ENCODE measurements around the gene TBC1D24. TPM values are rescaled to one million over a fixed set of nuclear protein-coding genes. Genes with fewer than 3 reads are reported as not detected.
"Not testable (repeated sequence)": the region's sequence is repeated elsewhere in the genome, so short reads cannot be mapped to it uniquely, and the experiment has no call there.

Gene TBC1D24
- total RNA-seq, 3 donors from 2014 or later = 25.0 to 27.2 (median 26.3) TPM

DNA sequence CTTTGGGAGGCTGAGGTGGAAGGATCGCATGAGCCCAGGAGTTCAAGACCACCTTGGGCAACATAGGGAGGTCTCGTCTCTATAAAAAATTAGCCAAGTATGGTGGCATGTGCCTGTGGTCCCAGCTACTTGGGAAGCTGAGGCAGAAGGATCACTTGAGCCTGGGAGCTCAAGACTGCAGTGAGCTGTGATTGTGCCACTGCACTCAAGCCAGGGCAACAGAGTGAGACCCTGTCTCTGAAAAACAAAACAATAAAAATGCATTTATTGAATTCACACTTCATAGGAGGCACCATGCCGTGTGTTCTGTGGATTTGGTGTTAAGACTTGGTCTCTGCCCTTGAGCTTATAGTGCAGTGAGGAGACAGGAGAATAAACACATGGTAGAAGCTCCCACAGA is 2.4 kb downstream of the TBC1D24 start:
- Mint-ChIP-seq H3K27me3 (ENCODE audit: low read depth) (peaks cover 8% of the 10 kb centered on the region), H3K36me3 (ENCODE audit: insufficient read depth) (no peaks in the 10 kb centered on the region), H3K4me1 (ENCODE audit: low read depth) (peaks cover 18% of the 10 kb centered on the region), H3K4me3 (no peak overlapping the region), H3K9me3 (no peaks in the 10 kb centered on the region)
- no peak for DNase-seq
- ATAC-seq = no peak

DNA sequence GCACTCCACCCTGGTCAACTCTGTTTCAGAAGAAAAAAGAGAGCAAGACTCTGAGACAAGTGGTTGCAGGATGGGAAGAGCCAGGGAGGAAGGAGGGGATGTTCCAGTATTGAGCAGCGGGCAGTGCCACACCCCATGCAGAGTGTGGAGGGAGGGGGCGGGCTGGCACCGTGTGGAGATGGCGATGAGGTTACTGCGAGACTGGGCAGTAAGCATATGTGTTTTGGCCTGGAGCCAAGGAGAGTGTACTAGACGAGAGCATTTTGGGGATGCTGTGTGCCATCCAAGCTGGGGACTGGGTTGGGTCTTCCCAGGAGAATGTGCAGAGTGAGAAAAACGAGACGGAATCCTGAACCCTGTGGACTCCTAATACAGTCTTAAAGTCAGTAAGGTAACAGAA is 3.4 kb downstream of the TBC1D24 start:
- ATAC-seq (no peak), DNase-seq (no peak)
- H3K4me1 Mint-ChIP-seq (ENCODE audit: low read depth) = peaks cover 14% of the 10 kb centered on the region
- H3K36me3 Mint-ChIP-seq (ENCODE audit: insufficient read depth) = no peaks in the 10 kb centered on the region
- no peaks in the 10 kb centered on the region for H3K9me3 Mint-ChIP-seq
- no peak overlapping the region for H3K4me3 Mint-ChIP-seq
- H3K27me3 Mint-ChIP-seq (ENCODE audit: low read depth) = peaks cover 1% of the 10 kb centered on the region

- ATAC-seq; H3K4me3 Mint-ChIP-seq; H3K36me3 Mint-ChIP-seq (ENCODE audit: insufficient read depth); H3K9me3 Mint-ChIP-seq; H3K27me3 Mint-ChIP-seq (ENCODE audit: low read depth); DNase-seq: not testable (repeated sequence)
- peaks cover 13% of the 10 kb centered on the region for H3K4me1 Mint-ChIP-seq (ENCODE audit: low read depth)
Measured at GRCh38 chr16:2479996-2480395, 5.1 kb downstream of the TBC1D24 start.

GRCh38 chr16:2480948-2481347 is 6.0 kb downstream of the TBC1D24 start:
- H3K4me3 Mint-ChIP-seq = no peak overlapping the region
- H3K9me3 Mint-ChIP-seq = no peaks in the 10 kb centered on the region
- H3K27me3 Mint-ChIP-seq (ENCODE audit: low read depth) = no peaks in the 10 kb centered on the region
- H3K36me3 Mint-ChIP-seq (ENCODE audit: insufficient read depth) = no peaks in the 10 kb centered on the region
- ATAC-seq (no peak), DNase-seq (no peak)
- H3K4me1 Mint-ChIP-seq (ENCODE audit: low read depth) = peaks cover 13% of the 10 kb centered on the region

GRCh38 chr16:2481676-2482075 is 6.7 kb downstream of the TBC1D24 start:
- no peaks in the 10 kb centered on the region for H3K9me3 Mint-ChIP-seq

DNA sequence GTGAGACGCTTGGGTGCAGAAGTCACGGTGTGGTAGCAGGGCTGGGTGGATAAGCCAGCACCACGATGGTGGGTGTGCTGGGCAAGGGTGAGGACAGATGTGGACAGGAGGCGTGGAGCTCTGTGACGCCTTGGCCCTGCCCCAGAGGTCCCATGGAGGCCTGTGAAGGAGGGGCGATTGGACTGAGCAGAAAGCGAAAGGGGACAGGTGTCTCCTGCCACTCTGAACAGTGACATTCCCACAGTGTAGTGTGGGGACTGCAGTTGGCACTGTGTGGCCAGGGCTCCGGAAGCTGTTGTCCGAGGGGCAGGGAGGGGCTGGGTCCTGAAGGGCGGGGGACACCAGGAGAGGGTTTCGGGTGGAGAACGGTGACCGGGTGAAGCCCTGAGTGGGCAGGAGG is 7.3 kb downstream of the TBC1D24 start:
- no peaks in the 10 kb centered on the region for H3K36me3 Mint-ChIP-seq (ENCODE audit: insufficient read depth)
- peaks cover 11% of the 10 kb centered on the region for H3K4me1 Mint-ChIP-seq (ENCODE audit: low read depth)
- no peaks in the 10 kb centered on the region for H3K9me3 Mint-ChIP-seq
- ATAC-seq = no peak
- no peak for DNase-seq
- no peak overlapping the region for H3K4me3 Mint-ChIP-seq
- H3K27me3 Mint-ChIP-seq (ENCODE audit: low read depth) = no peaks in the 10 kb centered on the region

More at GRCh38 chr16:2481676-2482075, 6.7 kb downstream of the TBC1D24 start:
- no peak overlapping the region for H3K4me3 Mint-ChIP-seq
- ATAC-seq = no peak
- H3K27me3 Mint-ChIP-seq (ENCODE audit: low read depth) = no peaks in the 10 kb centered on the region
- no peak for DNase-seq
- peaks cover 8% of the 10 kb centered on the region for H3K4me1 Mint-ChIP-seq (ENCODE audit: low read depth)
- no peaks in the 10 kb centered on the region for H3K36me3 Mint-ChIP-seq (ENCODE audit: insufficient read depth)

- H3K9me3 Mint-ChIP-seq = no peaks in the 10 kb centered on the region
- H3K4me1 Mint-ChIP-seq (ENCODE audit: low read depth) = peaks cover 13% of the 10 kb centered on the region
- H3K27me3 Mint-ChIP-seq (ENCODE audit: low read depth) = no peaks in the 10 kb centered on the region
- no peak for ATAC-seq
- no peak for DNase-seq
- no peak overlapping the region for H3K4me3 Mint-ChIP-seq
- H3K36me3 Mint-ChIP-seq (ENCODE audit: insufficient read depth) = no peaks in the 10 kb centered on the region
Measured at GRCh38 chr16:2482708-2483534, 8.0 kb downstream of the TBC1D24 start.

DNA sequence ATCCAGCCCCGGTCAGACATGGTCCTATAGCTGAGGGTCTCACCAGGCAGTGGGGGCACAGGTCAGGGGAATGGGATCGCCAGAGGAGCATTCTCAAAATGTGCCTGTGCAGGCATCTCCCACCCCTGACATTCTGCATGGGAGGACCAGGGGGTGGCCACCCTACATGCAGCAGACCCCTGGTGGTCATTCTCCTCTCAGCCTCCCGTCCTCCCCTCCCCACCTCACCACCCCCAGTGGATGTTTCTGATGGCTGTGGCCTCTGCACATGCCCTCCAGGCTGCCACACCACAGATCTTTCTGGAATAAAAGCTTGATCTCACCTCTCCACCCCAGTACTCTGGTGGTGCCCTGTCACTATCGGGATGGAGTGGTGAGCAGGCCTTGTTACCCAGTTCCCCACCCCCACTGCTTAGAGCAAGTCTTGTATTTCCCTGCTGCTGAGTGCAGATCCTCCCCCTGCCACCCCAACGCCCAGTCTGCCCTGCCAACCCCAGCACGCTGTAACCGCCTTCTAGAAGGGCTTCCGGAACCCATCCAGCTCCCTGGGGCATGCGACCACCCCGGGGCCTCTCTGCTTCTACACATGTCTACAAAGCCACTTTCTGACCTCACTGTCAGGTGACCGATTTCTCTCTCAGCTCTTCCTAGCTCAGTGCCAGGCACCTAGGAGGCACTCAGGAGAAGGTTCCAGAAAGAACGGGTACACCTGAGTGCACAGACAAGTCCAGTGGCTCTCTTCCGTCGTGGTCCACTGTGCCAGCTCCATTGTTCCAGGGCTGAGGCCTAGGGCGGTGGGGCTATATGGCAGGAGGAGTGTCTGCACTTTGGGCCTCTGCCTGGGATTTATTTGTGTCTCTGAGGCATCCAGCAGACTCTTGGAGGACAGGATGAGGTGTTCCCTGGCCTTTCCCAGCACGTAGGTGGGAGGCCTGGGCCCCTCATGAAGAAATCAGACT is 9.3 kb downstream of the TBC1D24 start:
- no peak overlapping the region for H3K4me3 Mint-ChIP-seq
- DNase-seq = no peak
- H3K27me3 Mint-ChIP-seq (ENCODE audit: low read depth) = no peaks in the 10 kb centered on the region
- no peaks in the 10 kb centered on the region for H3K36me3 Mint-ChIP-seq (ENCODE audit: insufficient read depth)
- ATAC-seq = no peak
- H3K9me3 Mint-ChIP-seq = no peaks in the 10 kb centered on the region
- peaks cover 13% of the 10 kb centered on the region for H3K4me1 Mint-ChIP-seq (ENCODE audit: low read depth)

GRCh38 chr16:2484898-2485508 is 10.1 kb downstream of the TBC1D24 start:
- peaks cover 13% of the 10 kb centered on the region for H3K4me1 Mint-ChIP-seq (ENCODE audit: low read depth)
- no peak overlapping the region for H3K4me3 Mint-ChIP-seq
- no peaks in the 10 kb centered on the region for H3K27me3 Mint-ChIP-seq (ENCODE audit: low read depth)
- H3K36me3 Mint-ChIP-seq (ENCODE audit: insufficient read depth) = no peaks in the 10 kb centered on the region
- H3K9me3 Mint-ChIP-seq = no peaks in the 10 kb centered on the region
- ATAC-seq (no peak), DNase-seq (no peak)

DNA sequence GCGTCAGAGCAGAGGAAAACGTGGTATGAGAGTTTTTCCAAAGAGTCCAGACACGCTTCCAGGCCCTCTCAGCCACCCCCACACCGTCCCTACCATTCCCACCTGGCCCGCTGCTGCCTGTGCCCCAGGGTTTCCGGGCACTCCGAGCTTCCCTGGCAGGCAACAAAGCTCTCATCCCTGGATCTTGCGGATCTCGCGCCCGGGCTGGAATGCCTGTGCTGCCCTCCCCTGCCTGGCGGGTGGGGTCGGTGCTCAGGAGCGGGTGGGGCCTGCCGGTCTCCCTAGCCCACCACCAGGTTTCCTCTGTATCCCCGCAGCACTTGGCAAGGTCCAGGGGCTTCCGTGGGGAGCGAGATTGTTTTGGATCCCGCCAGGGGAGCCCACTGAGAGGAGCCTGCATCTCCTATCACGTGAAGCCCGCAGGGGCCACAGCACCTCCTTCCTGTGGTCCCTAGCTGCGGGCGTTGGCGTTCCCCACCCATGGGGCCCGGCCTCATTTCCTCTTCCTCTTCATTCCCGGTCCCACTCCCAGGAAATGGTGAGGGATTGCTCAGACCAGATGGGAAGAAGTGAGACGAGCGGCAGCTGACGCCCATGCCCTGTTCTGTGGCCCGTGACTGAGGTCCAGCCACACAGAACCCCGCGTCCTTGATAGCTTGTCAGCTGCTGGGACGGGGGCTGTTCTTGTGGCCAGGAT is 11.0 kb downstream of the TBC1D24 start:
- H3K4me3 Mint-ChIP-seq = no peak overlapping the region

DNA sequence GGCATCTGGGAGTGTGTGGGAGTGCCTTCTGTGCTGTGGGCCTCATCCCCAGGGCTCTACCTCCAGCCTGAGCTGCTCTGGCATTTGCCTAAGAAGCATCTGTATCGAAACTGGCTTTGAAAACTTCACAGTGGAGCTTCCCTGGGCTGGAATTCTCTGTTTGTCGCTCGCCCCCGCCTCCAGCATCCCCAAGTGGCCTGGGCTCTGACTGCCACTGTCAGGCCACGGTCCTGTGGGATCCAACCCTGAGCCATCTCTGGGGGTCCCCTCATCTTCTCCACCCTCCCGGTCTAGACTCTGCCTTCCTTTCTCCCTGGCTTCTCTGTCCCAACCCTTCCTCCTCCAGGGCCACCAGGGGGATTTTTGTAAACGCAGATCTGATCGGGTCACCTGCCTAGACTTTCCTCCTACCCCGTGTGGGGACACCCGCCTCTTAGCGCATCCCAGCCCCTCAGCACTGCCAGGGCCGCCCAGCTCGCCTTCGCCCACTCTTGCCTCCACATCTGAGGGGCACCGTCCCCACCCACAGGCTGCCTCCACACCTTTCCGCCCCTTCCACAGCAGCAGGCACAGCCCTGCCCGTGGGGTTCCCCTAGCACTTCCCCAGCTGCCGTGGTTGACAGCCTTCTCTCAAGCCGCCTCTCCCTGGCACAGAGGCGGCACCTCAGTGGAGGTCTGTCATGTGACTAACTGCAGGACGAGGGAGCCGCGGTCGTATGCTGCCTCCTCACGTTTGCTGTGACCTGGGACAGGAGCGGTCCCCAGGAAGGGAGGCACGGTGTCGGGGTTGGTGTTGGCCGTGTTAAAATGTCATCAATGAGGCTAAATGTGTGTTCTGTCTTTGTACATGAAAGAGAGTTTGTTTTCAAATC is 12.0 kb downstream of the TBC1D24 start:
- DNase-seq = peak; percentile 78
- Mint-ChIP-seq H3K4me3 (peak overlapping the region; percentile 42), H3K9me3 (no peaks in the 10 kb centered on the region), H3K27me3 (ENCODE audit: low read depth) (no peaks in the 10 kb centered on the region), H3K36me3 (ENCODE audit: insufficient read depth) (no peaks in the 10 kb centered on the region), H3K4me1 (ENCODE audit: low read depth) (peaks cover 13% of the 10 kb centered on the region)
- ATAC-seq = peak; percentile 94 to 98

More for the DNA sequence above, 11.0 kb downstream of the TBC1D24 start:
- Mint-ChIP-seq H3K27me3 (ENCODE audit: low read depth) (no peaks in the 10 kb centered on the region), H3K9me3 (no peaks in the 10 kb centered on the region), H3K4me1 (ENCODE audit: low read depth) (peaks cover 13% of the 10 kb centered on the region), H3K36me3 (ENCODE audit: insufficient read depth) (no peaks in the 10 kb centered on the region)
- DNase-seq = no peak
- no peak for ATAC-seq

DNA sequence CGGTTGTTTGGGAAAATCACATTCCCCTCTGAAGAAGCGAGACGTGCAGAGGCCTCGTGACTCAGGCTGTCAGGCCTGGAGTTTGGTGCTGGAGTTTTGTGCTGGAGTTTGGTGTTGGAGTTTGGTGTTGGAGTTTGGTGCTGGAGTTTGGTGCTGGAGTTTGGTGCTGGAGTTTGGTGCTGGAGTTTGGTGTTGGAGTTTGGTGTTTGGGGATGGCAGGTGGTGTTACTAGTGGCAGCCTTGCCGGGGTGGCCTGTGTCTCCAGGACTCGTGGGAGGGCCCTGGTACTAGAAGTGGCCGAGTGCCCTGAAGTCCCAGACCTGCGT is 12.6 kb downstream of the TBC1D24 start:
- ATAC-seq (no peak), DNase-seq (no peak)
- Mint-ChIP-seq H3K4me3 (peak overlapping the region; percentile 39), H3K36me3 (ENCODE audit: insufficient read depth) (no peaks in the 10 kb centered on the region), H3K4me1 (ENCODE audit: low read depth) (peaks cover 12% of the 10 kb centered on the region), H3K27me3 (ENCODE audit: low read depth) (no peaks in the 10 kb centered on the region), H3K9me3 (no peaks in the 10 kb centered on the region)

GRCh38 chr16:2487903-2488531 is 13.1 kb downstream of the TBC1D24 start:
- no peak for ATAC-seq
- H3K27me3 Mint-ChIP-seq (ENCODE audit: low read depth) = no peaks in the 10 kb centered on the region
- H3K4me3 Mint-ChIP-seq = no peak overlapping the region
- H3K4me1 Mint-ChIP-seq (ENCODE audit: low read depth) = peaks cover 12% of the 10 kb centered on the region
- H3K36me3 Mint-ChIP-seq (ENCODE audit: insufficient read depth) = no peaks in the 10 kb centered on the region
- no peak for DNase-seq
- no peaks in the 10 kb centered on the region for H3K9me3 Mint-ChIP-seq
